Measurements from ENCODE around the gene DNAJC5.

DNAJC5 gene

DNA sequence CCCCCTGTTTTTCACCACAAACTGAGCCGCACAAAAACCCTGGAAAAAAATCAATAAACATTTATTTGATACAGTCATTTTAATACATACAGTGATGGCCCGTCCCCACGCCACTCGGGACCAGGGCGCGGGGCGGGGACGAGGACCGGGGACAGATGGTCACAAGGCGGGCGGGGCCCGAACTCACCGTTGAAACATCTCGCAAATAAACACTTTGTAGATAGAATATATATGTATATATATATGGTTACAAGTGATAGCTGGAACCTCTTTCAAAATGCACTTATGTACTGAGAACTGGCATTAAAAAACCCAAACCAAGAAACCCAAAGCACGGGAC is 61.7 kb downstream of the DNAJC5 start:
- H3K9ac ChIP-seq (ENCODE audit: low read depth, low read length, poor library complexity, severe bottlenecking), result peak overlapping the region; percentile 70
- H2AFZ ChIP-seq (ENCODE audit: low read length), result peak overlapping the region; percentile 6; the same call in 1 of the 2 replicates
- no peaks in the 10 kb centered on the region for H3F3A ChIP-seq (ENCODE audit: low read depth)

DNA sequence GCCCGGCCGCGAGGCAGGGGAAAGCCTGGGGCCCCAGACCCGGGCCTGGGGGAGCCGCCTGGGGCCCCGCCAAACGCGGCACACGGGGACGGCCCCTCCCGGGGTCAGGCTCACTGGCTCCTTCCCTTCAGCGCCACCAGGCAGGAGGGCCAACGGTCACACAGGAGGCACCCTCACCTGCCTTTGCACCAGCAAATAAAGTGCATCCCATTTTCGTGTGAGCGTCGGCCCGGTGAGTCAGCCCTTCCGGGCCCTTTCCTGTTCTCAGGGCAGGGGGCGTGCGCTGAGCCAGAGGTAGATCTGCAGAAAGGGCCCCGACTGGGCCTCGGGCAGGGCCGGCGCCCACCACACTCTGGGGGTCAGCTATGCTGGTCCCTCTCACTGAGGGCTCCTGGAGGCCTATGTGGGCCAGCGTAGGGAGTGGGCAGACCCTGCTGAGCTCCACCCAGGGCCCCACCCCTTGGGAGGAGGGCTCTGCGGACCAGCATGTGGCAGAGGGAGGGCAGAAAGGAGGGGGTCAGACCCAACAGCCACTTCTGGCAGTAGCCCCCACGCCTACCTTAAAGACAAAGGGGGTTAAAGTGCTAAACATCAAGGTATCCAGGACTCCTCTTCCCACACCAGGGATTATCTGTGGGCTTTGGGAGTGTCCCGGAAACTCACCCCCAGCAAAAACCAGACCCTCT is 62.2 kb downstream of the DNAJC5 start:
- Histone ChIP-seq H3K4me3 (ENCODE audit: low read length, poor library complexity, severe bottlenecking) (peak overlapping the region; percentile 75), H3K9me3 (ENCODE audit: insufficient read depth, low read depth, low read length) (no peaks in the 10 kb centered on the region), H3K4me2 (ENCODE audit: low read depth, low read length, poor library complexity, severe bottlenecking) (peak overlapping the region; percentile 82), H3K9me2 (replicated peaks; ENCODE audit: low read depth, low read length) (no peaks in the 10 kb centered on the region), H3K79me2 (ENCODE audit: insufficient read depth, low read length) (peaks cover 40% of the 10 kb centered on the region), H3K36me3 (ENCODE audit: insufficient read depth, low read length) (no peaks in the 10 kb centered on the region), H3K27me3 (ENCODE audit: insufficient read depth, low read length, poor library complexity, severe bottlenecking) (no peaks in the 10 kb centered on the region), H3K9ac (ENCODE audit: low read depth, low read length, poor library complexity, severe bottlenecking) (peak overlapping the region; percentile 70), H2AFZ (ENCODE audit: low read length) (peak overlapping the region; percentile 6), H4K20me1 (ENCODE audit: insufficient read depth, low read length, poor library complexity, severe bottlenecking) (peaks cover 30% of the 10 kb centered on the region), H3F3A (ENCODE audit: low read depth) (no peaks in the 10 kb centered on the region), H3K4me1 (ENCODE audit: insufficient read depth, low read length, poor library complexity, severe bottlenecking) (peaks cover 32% of the 10 kb centered on the region)
- TF ChIP-seq EZH2phosphoT487 (IDR thresholded peaks at IDR 0.05; ENCODE audit: borderline replicate concordance), result no peak
- TF ChIP-seq, protein P1, sequence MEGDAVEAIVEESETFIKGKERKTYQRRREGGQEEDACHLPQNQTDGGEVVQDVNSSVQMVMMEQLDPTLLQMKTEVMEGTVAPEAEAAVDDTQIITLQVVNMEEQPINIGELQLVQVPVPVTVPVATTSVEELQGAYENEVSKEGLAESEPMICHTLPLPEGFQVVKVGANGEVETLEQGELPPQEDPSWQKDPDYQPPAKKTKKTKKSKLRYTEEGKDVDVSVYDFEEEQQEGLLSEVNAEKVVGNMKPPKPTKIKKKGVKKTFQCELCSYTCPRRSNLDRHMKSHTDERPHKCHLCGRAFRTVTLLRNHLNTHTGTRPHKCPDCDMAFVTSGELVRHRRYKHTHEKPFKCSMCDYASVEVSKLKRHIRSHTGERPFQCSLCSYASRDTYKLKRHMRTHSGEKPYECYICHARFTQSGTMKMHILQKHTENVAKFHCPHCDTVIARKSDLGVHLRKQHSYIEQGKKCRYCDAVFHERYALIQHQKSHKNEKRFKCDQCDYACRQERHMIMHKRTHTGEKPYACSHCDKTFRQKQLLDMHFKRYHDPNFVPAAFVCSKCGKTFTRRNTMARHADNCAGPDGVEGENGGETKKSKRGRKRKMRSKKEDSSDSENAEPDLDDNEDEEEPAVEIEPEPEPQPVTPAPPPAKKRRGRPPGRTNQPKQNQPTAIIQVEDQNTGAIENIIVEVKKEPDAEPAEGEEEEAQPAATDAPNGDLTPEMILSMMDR (conservative IDR thresholded peaks at IDR 0.05; ENCODE audit: low read length), result peak; percentile 18; the same call in 1 of the 2 replicates

More for the DNA sequence above, 61.7 kb downstream of the DNAJC5 start:
- Histone ChIP-seq H3K4me1 (ENCODE audit: insufficient read depth, low read length, poor library complexity, severe bottlenecking) (peaks cover 38% of the 10 kb centered on the region), H3K9me2 (replicated peaks; ENCODE audit: low read depth, low read length) (no peaks in the 10 kb centered on the region), H3K27me3 (ENCODE audit: insufficient read depth, low read length, poor library complexity, severe bottlenecking) (no peaks in the 10 kb centered on the region), H3K79me2 (ENCODE audit: insufficient read depth, low read length) (peaks cover 45% of the 10 kb centered on the region), H3K36me3 (ENCODE audit: insufficient read depth, low read length) (no peaks in the 10 kb centered on the region), H4K20me1 (ENCODE audit: insufficient read depth, low read length, poor library complexity, severe bottlenecking) (peaks cover 35% of the 10 kb centered on the region), H3K9me3 (ENCODE audit: insufficient read depth, low read depth, low read length) (no peaks in the 10 kb centered on the region), H3K4me3 (ENCODE audit: low read length, poor library complexity, severe bottlenecking) (peak overlapping the region; percentile 75), H3K4me2 (ENCODE audit: low read depth, low read length, poor library complexity, severe bottlenecking) (peak overlapping the region; percentile 82)
- TF ChIP-seq, protein P1 (conservative IDR thresholded peaks at IDR 0.05; ENCODE audit: low read length), result no peak
- TF ChIP-seq EZH2phosphoT487 (IDR thresholded peaks at IDR 0.05; ENCODE audit: borderline replicate concordance), result no peak

DNA sequence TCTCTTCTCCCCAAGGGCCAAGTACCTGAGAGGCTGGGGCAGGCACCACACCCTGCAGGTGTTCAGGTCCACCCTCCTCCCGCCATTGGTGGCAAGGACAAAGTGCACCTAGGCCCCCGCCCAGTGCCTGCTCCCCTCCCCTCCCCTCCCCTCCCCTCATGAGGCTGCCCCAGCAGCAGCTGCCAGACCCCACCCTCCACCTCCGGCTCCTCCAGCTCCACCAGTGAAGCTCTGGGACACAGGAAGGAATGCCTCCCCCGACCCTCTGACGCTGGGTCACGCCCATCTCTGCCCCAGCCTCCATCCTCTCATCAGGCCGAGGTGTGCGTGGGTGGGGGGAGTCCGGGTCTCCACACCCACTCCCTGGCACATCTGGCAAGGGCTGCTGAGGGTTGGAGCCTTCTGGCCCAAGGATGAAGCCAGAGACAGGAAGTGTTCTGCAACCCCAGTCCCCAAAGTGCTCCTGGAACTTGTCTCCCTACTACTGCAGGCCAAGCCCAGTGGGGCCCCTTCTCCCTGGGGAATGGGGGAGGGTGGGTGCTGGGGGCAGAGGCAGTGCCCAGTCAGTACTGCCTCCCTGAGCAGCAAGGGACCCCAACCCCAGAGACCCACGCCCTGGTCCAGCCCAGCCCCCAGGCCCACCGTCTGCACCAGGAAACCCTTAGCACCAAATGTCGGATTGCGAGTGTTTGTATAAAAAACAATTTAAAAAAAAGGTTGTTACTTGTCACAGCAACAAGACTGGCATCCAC is 62.9 kb downstream of the DNAJC5 start:
- Histone ChIP-seq H3K9ac (ENCODE audit: low read depth, low read length, poor library complexity, severe bottlenecking) (peak overlapping the region; percentile 70), H3K4me3 (ENCODE audit: low read length, poor library complexity, severe bottlenecking) (peak overlapping the region; percentile 75)

More for the DNA sequence above, 62.9 kb downstream of the DNAJC5 start:
- H3K27me3 ChIP-seq (ENCODE audit: insufficient read depth, low read length, poor library complexity, severe bottlenecking), result no peaks in the 10 kb centered on the region
- H3K4me2 ChIP-seq (ENCODE audit: low read depth, low read length, poor library complexity, severe bottlenecking), result peak overlapping the region; percentile 82
- H3F3A ChIP-seq (ENCODE audit: low read depth), result no peaks in the 10 kb centered on the region
- no peaks in the 10 kb centered on the region for H3K9me3 ChIP-seq (ENCODE audit: insufficient read depth, low read depth, low read length)
- no peak overlapping the region for H2AFZ ChIP-seq (ENCODE audit: low read length)
- peaks cover 31% of the 10 kb centered on the region for H3K4me1 ChIP-seq (ENCODE audit: insufficient read depth, low read length, poor library complexity, severe bottlenecking)
- H3K9me2 ChIP-seq (replicated peaks; ENCODE audit: low read depth, low read length), result no peaks in the 10 kb centered on the region
- peaks cover 23% of the 10 kb centered on the region for H4K20me1 ChIP-seq (ENCODE audit: insufficient read depth, low read length, poor library complexity, severe bottlenecking)
- H3K79me2 ChIP-seq (ENCODE audit: insufficient read depth, low read length), result peaks cover 33% of the 10 kb centered on the region
- H3K36me3 ChIP-seq (ENCODE audit: insufficient read depth, low read length), result no peaks in the 10 kb centered on the region
- TF ChIP-seq EZH2phosphoT487 (IDR thresholded peaks at IDR 0.05; ENCODE audit: borderline replicate concordance), result no peak
- TF ChIP-seq, protein P1 (conservative IDR thresholded peaks at IDR 0.05; ENCODE audit: low read length), result no peak
